Gastroesophageal sphincter (tissue), 4 donors: ENCODE results near the gene RPGRIP1L. TPM values are rescaled to one million over a fixed set of nuclear protein-coding genes. Genes with fewer than 3 reads are reported as not detected.

Source experiments
- ATAC-seq: fragments of 150-250 bp; one replicate; pipeline ENCODE4 v1.9.1; 2016; ENCODE audit warnings: mild to moderate bottlenecking, moderate library complexity
- H3K27ac ChIP-seq, 4 donors: fragments of 200-600 bp; sonication (generic) in 3 of 4; 1 replicate in 3 of 4; 2 replicates in 1 of 4; pipeline ENCODE4 v1.5.1; 2016 to 2019
- H3K27me3 ChIP-seq: fragments of 200-600 bp; sonication (generic); one replicate; pipeline ENCODE4 v1.5.1; 2019
- H3K36me3 ChIP-seq, 2 donors: fragments of 200-600 bp; sonication (generic); one replicate each; pipeline ENCODE4 v1.5.1; 2019; ENCODE audit warnings: control low read depth in 1 of 2
- H3K4me1 ChIP-seq, 3 donors: fragments of 200-600 bp; sonication (generic); 1 replicate in 2 of 3; 2 replicates in 1 of 3; pipeline ENCODE4 v1.5.1; 2016 to 2019; ENCODE audit warnings: control low read depth in 2 of 3
- H3K4me3 ChIP-seq, 2 donors: fragments of 200-600 bp; sonication (generic); one replicate each; pipeline ENCODE4 v1.5.1; 2019; ENCODE audit warnings: mild to moderate bottlenecking in 1 of 2, moderate library complexity in 1 of 2
- H3K9me3 ChIP-seq, 3 donors: fragments of 200-600 bp; sonication (generic); one replicate each; pipeline ENCODE4 v1.5.1; 2017 to 2019; ENCODE audit warnings: control low read depth in 2 of 3
- EP300 ChIP-seq: sonication (generic); formaldehyde crosslinking; IDR thresholded peaks from one replicate; pipeline ENCODE4 v1.6.1; 2017; ENCODE audit warnings: antibody characterized with exemption, mild to moderate bottlenecking
- POLR2A ChIP-seq, 2 donors: fragments of 450-650 bp; IDR thresholded peaks; one replicate each; pipeline ENCODE4 v1.6.1; 2017; ENCODE audit warnings: antibody characterized with exemption in 2 of 2, mild to moderate bottlenecking in 2 of 2, moderate library complexity in 1 of 2
- POLR2AphosphoS5 ChIP-seq: sonication (generic); formaldehyde crosslinking; IDR thresholded peaks from one replicate; pipeline ENCODE4 v1.6.1; 2017; ENCODE audit warnings: antibody characterized with exemption
- WGBS, 2 donors: methylation state at CpG; one replicate each; pipeline ENCODE4 v1.1.5; 2018; ENCODE audit warnings: low coverage in 1 of 2; 5-methylcytosine and 5-hydroxymethylcytosine counted together
- total RNA-seq, 4 donors: library from RNA; depleted of rRNA; stranded (reverse); fragments of >200 nt; gene quantifications; one replicate each; pipeline ENCODE4 v1.1.0, GENCODE V29; 2016
- TF ChIP-seq, protein P1 (sequence below), 4 experiments: fragments of 200-600 bp in 2 of 4; fragments of 450-650 bp in 2 of 4; sonication (generic) in 1 of 4; IDR thresholded peaks; one replicate each; pipeline ENCODE4 v1.5.1; 2017 to 2019; ENCODE audit warnings: antibody characterized with exemption in 4 of 4, mild to moderate bottlenecking in 2 of 4, moderate library complexity in 2 of 4

RPGRIP1L gene
- total RNA-seq, 4 donors from 2014 or later: 3.5 to 5.4 (median 4.8) TPM

DNA sequence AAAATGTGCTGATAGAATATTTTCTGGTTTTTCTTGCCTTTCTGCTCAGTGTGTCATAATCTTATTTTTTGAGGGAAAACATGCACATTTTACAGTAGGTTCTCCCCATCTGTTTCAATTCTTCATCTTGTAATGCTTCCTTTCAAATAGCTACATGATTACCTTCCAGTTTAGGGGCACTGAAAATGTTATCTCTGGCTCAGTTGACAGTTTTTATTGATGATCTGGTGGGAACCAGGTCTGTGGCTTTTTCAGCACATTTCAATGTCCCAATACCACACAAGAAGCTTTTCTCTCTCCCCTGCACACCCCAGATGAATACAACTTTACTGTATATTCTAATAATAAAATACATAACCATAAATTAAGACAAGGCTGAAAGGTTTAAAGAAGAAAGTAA, 36.8 kb upstream of the RPGRIP1L start:
- no peak overlapping the region for H3K27ac ChIP-seq
- H3K4me1 ChIP-seq: peaks cover 7 to 27% (median 7%) of the 10 kb centered on the region in 3 donors
- H3K4me3 ChIP-seq: no peak overlapping the region
- no peak for TF ChIP-seq POLR2AphosphoS5
- TF ChIP-seq EP300: no peak
- TF ChIP-seq, protein P1, sequence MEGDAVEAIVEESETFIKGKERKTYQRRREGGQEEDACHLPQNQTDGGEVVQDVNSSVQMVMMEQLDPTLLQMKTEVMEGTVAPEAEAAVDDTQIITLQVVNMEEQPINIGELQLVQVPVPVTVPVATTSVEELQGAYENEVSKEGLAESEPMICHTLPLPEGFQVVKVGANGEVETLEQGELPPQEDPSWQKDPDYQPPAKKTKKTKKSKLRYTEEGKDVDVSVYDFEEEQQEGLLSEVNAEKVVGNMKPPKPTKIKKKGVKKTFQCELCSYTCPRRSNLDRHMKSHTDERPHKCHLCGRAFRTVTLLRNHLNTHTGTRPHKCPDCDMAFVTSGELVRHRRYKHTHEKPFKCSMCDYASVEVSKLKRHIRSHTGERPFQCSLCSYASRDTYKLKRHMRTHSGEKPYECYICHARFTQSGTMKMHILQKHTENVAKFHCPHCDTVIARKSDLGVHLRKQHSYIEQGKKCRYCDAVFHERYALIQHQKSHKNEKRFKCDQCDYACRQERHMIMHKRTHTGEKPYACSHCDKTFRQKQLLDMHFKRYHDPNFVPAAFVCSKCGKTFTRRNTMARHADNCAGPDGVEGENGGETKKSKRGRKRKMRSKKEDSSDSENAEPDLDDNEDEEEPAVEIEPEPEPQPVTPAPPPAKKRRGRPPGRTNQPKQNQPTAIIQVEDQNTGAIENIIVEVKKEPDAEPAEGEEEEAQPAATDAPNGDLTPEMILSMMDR (IDR thresholded peaks at IDR 0.05): no peak
- TF ChIP-seq POLR2A (IDR thresholded peaks at IDR 0.05): no peak
- ATAC-seq: no peak
- no peaks in the 10 kb centered on the region for H3K9me3 ChIP-seq
- H3K27me3 ChIP-seq: no peaks in the 10 kb centered on the region
- no peaks in the 10 kb centered on the region for H3K36me3 ChIP-seq

DNA sequence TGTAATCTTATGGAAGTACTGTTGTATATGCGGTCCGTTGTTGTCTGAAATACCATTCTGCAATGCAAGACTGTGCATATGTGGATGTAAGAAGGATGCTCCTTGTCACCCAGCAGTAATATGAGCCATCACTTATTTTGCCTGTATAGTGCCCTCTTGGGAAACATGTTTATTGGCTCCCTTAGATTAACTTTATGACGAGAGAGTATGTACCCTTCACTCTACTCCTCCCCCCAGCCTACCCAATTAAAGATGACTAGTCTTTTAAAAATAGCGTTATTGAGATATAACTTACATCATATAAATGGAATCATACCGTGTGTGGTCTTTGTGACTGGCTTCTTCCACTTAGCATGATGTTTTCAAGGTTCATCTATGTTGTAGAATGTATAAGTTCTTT, 33.9 kb upstream of the RPGRIP1L start:
- Histone ChIP-seq H3K27ac (no peak overlapping the region), H3K4me3 (no peak overlapping the region), H3K4me1 (peaks cover 0 to 27% (median 0%) of the 10 kb centered on the region in 3 donors), H3K36me3 (no peaks in the 10 kb centered on the region), H3K9me3 (no peaks in the 10 kb centered on the region), H3K27me3 (no peaks in the 10 kb centered on the region)
- WGBS, 2 donors: 91% methylated on average over 5 of the region's 5 CpGs
- ATAC-seq: no peak
- no peak for TF ChIP-seq POLR2AphosphoS5
- TF ChIP-seq EP300: no peak
- no peak for TF ChIP-seq POLR2A (IDR thresholded peaks at IDR 0.05)
- TF ChIP-seq, protein P1 (IDR thresholded peaks at IDR 0.05): no peak

DNA sequence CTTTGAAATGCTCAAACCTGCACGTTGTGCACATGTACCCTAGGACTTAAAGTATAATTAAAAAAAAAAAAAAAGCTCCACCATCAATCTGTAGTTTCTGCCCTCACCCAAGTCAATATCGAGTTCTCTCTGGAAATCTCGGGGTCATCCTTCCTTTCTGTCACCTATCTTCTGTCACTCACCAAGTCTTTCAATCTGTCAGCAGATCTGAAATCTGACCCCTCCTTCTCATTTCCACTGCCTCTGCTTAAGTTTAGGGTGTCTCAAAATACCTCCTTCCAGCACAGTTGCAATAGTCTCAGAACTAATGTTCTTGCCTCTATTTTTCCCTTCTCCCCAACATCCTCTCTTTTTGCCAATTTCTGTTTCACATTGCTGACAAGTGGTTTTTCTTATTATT, 32.6 kb upstream of the RPGRIP1L start:
- Histone ChIP-seq H3K9me3 (no peaks in the 10 kb centered on the region), H3K4me3 (no peak overlapping the region), H3K27ac (no peak overlapping the region), H3K36me3 (no peaks in the 10 kb centered on the region), H3K27me3 (no peaks in the 10 kb centered on the region), H3K4me1 (peaks cover 0 to 35% (median 0%) of the 10 kb centered on the region in 3 donors)
- ATAC-seq: no peak
- TF ChIP-seq EP300 (no peak), POLR2A (IDR thresholded peaks at IDR 0.05) (no peak)
- WGBS, 2 donors: 84 to 86% methylated on average over 3 of the region's 3 CpGs

DNA sequence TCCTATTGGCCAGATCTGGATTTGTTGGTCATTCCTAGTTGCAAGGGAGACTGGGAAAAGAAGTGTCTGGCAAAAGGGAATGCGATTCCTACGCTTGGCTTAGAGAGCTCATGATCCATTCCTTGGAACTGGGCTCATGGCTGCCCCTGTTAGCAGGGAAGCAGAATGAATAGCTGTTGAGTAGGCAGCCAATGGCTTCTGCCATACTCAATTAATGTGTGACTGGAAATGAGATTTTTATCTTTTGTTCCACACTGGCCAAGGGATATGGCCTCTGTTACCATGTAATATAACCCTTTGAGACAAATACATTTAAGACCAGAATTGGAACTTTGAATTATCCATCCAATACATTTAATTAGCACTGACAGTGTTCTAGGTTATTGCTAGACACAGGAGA, 31.2 kb upstream of the RPGRIP1L start:
- no peaks in the 10 kb centered on the region for H3K9me3 ChIP-seq
- H3K4me3 ChIP-seq: no peak overlapping the region
- H3K4me1 ChIP-seq: peaks cover 0 to 35% (median 0%) of the 10 kb centered on the region in 3 donors
- WGBS, 2 donors: 96 to 100% methylated on average over 2 of the region's 2 CpGs
- H3K27ac ChIP-seq: no peak overlapping the region
- ATAC-seq: no peak
- no peaks in the 10 kb centered on the region for H3K27me3 ChIP-seq
- no peaks in the 10 kb centered on the region for H3K36me3 ChIP-seq
- TF ChIP-seq POLR2AphosphoS5 (no peak), POLR2A (IDR thresholded peaks at IDR 0.05) (no peak), EP300 (no peak)
- TF ChIP-seq, protein P1 (IDR thresholded peaks at IDR 0.05): no peak

DNA sequence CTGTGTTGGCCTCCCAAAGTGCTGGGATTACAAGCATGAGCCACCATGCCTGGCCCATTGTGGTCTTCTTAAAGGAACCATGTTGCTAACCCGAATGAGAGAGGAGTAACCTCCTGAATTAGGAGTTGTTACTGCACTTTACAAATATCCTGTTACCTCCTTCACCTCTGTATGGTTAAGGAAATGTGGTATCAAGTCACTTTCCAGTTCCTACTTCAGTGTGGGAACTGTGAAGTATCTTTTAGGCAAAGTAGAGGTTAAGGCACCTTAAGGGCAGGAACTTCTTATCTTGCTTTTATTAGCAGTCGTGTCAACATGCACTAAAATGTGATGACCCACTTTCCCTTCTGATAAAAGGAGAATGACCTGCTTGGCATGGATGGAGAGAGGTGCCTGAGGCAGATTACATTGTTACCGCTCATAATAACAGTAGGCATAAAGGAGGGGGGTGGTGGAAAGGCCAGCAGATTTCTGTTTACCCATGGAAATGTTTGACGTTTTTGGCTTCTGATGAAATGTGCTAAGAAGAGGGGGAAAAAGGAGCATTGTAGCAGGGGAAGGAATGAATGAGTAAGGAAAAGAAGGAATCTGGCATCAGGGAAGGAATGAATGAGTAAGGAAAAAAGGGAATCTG, 28.8 kb upstream of the RPGRIP1L start:
- 48 to 56% methylated on average over 4 of the region's 4 CpGs for WGBS, 2 donors
- ATAC-seq: no peak

More for the DNA sequence above, 28.8 kb upstream of the RPGRIP1L start:
- Histone ChIP-seq H3K27me3 (no peaks in the 10 kb centered on the region), H3K4me3 (no peak overlapping the region), H3K27ac (no peak overlapping the region), H3K9me3 (no peaks in the 10 kb centered on the region), H3K4me1 (peaks cover 0 to 39% (median 0%) of the 10 kb centered on the region in 3 donors), H3K36me3 (no peaks in the 10 kb centered on the region)
- TF ChIP-seq, protein P1 (IDR thresholded peaks at IDR 0.05): no peak
- TF ChIP-seq POLR2A (IDR thresholded peaks at IDR 0.05): no peak
- no peak for TF ChIP-seq POLR2AphosphoS5
- TF ChIP-seq EP300: no peak
